Neutrophil (primary cell): ENCODE results near the gene WWC1.

Source experiments
- H3K27ac ChIP-seq: fragments of 200-600 bp; sonication (generic); 2 replicates; pipeline ENCODE4 v1.5.1; 2016; ENCODE audit warnings: mild to moderate bottlenecking, moderate library complexity
- H3K27me3 ChIP-seq: fragments of 200-600 bp; sonication (generic); 2 replicates; pipeline ENCODE4 v1.6.0; 2016; ENCODE audit warnings: mild to moderate bottlenecking
- H3K36me3 ChIP-seq: fragments of 200-600 bp; sonication (generic); 2 replicates; pipeline ENCODE4 v1.5.1; 2017
- H3K4me1 ChIP-seq, 2 experiments: fragments of 200-600 bp in 1 of 2; sonication (generic) in 1 of 2; 1 replicate in 1 of 2; 2 replicates in 1 of 2; pipeline versions ENCODE4 v1.5.1 to v1.6.1; 2013 to 2016; ENCODE audit warnings: low read depth in 1 of 2, low read length in 1 of 2, mild to moderate bottlenecking in 1 of 2, moderate library complexity in 1 of 2; ENCODE audit not compliant: control insufficient read depth in 1 of 2, insufficient read depth in 1 of 2
- H3K4me3 ChIP-seq, 2 experiments: fragments of 200-600 bp in 1 of 2; sonication (generic) in 1 of 2; 1 replicate in 1 of 2; 2 replicates in 1 of 2; pipeline ENCODE4 v1.5.1; 2013 to 2016; ENCODE audit warnings: low read depth in 1 of 2, low read length in 1 of 2, mild to moderate bottlenecking in 1 of 2, moderate library complexity in 1 of 2
- H3K9me3 ChIP-seq: fragments of 200-600 bp; sonication (generic); 2 replicates; pipeline ENCODE4 v1.5.1; 2016
- CTCF ChIP-seq: fragments of 200-600 bp; sonication (generic); IDR thresholded peaks from 2 replicates; pipeline ENCODE4 v1.5.1; 2016; ENCODE audit warnings: antibody characterized with exemption

The WWC1 gene

GRCh38 chr5:168464214-168464613 is 172.8 kb downstream of the WWC1 start:
- Histone ChIP-seq H3K4me3 (no peak overlapping the region), H3K36me3 (no peaks in the 10 kb centered on the region)

GRCh38 chr5:168464641-168465040 is 173.2 kb downstream of the WWC1 start:
- H3K27me3 ChIP-seq, result no peaks in the 10 kb centered on the region
- no peak for TF ChIP-seq CTCF
- no peaks in the 10 kb centered on the region for H3K36me3 ChIP-seq
- H3K4me1 ChIP-seq, result no peaks in the 10 kb centered on the region
- no peak overlapping the region for H3K4me3 ChIP-seq
- no peak overlapping the region for H3K27ac ChIP-seq
- no peaks in the 10 kb centered on the region for H3K9me3 ChIP-seq

More at GRCh38 chr5:168464214-168464613, 172.8 kb downstream of the WWC1 start:
- no peaks in the 10 kb centered on the region for H3K4me1 ChIP-seq
- TF ChIP-seq CTCF, result no peak
- no peaks in the 10 kb centered on the region for H3K9me3 ChIP-seq
- H3K27ac ChIP-seq, result no peak overlapping the region
- no peaks in the 10 kb centered on the region for H3K27me3 ChIP-seq

- Histone ChIP-seq H3K27me3 (no peaks in the 10 kb centered on the region), H3K4me3 (no peak overlapping the region), H3K36me3 (no peaks in the 10 kb centered on the region), H3K27ac (no peak overlapping the region), H3K4me1 (no peaks in the 10 kb centered on the region), H3K9me3 (no peaks in the 10 kb centered on the region)
- TF ChIP-seq CTCF, result no peak
These were observed 176.4 kb downstream of the WWC1 start for GRCh38 chr5:168467755-168468330.

GRCh38 chr5:168468836-168469235 is 177.4 kb downstream of the WWC1 start:
- H3K36me3 ChIP-seq, result no peaks in the 10 kb centered on the region
- H3K4me3 ChIP-seq, result no peak overlapping the region
- no peaks in the 10 kb centered on the region for H3K4me1 ChIP-seq
- H3K27me3 ChIP-seq, result no peaks in the 10 kb centered on the region
- H3K9me3 ChIP-seq, result no peaks in the 10 kb centered on the region
- TF ChIP-seq CTCF, result no peak
- H3K27ac ChIP-seq, result no peak overlapping the region

GRCh38 chr5:168469816-168470215 is 178.4 kb downstream of the WWC1 start:
- H3K4me3 ChIP-seq, result no peak overlapping the region
- TF ChIP-seq CTCF, result no peak

GRCh38 chr5:168471785-168472184 is 180.3 kb downstream of the WWC1 start:
- H3K4me3 ChIP-seq, result no peak overlapping the region
- no peaks in the 10 kb centered on the region for H3K4me1 ChIP-seq
- no peaks in the 10 kb centered on the region for H3K9me3 ChIP-seq
- no peak for TF ChIP-seq CTCF
- no peak overlapping the region for H3K27ac ChIP-seq
- no peaks in the 10 kb centered on the region for H3K27me3 ChIP-seq
- no peaks in the 10 kb centered on the region for H3K36me3 ChIP-seq

More at GRCh38 chr5:168469816-168470215, 178.4 kb downstream of the WWC1 start:
- H3K27ac ChIP-seq, result no peak overlapping the region
- no peaks in the 10 kb centered on the region for H3K27me3 ChIP-seq
- H3K9me3 ChIP-seq, result no peaks in the 10 kb centered on the region
- no peaks in the 10 kb centered on the region for H3K4me1 ChIP-seq
- no peaks in the 10 kb centered on the region for H3K36me3 ChIP-seq
